HCT116 (cell line): ENCODE data around the gene HRC. TPM values are rescaled to one million over a fixed set of nuclear protein-coding genes. Genes with fewer than 3 reads are reported as not detected.

ENCODE experiments used
- CBX3 ChIP-seq: IDR thresholded peaks from 2 replicates; pipeline ENCODE4 v1.6.1; 2012; ENCODE audit warnings: low read depth
- EZH2phosphoT487 ChIP-seq: fragments of 200-600 bp; IDR thresholded peaks from 2 replicates; pipeline ENCODE4 v1.6.1; 2018; ENCODE audit warnings: antibody characterized with exemption, borderline replicate concordance
- RAD21 ChIP-seq: IDR thresholded peaks from 2 replicates; pipeline ENCODE4 v1.6.1; 2012; ENCODE audit warnings: low read depth, mild to moderate bottlenecking
- SIN3A ChIP-seq: IDR thresholded peaks from 2 replicates; pipeline ENCODE4 v1.6.1; 2012; ENCODE audit warnings: low read depth
- TCF7L2 ChIP-seq: IDR thresholded peaks from 2 replicates; pipeline ENCODE4 v1.7.0; 2011; ENCODE audit warnings: borderline replicate concordance, inconsistent platforms; ENCODE audit not compliant: insufficient read depth, insufficient read length; ENCODE audit errors: extremely low read depth
- YY1 ChIP-seq: IDR thresholded peaks from 2 replicates; pipeline ENCODE4 v1.6.1; 2011; ENCODE audit warnings: low read length, low read depth, moderate library complexity, mild to moderate bottlenecking; ENCODE audit not compliant: insufficient replicate concordance; ENCODE audit errors: extremely low read depth
- ZFX ChIP-seq: fragments of 450-650 bp; IDR thresholded peaks from 2 replicates; pipeline ENCODE4 v1.6.1; 2017
- total RNA-seq: library from RNA; stranded (reverse); gene quantifications from one replicate; pipeline ENCODE4 v1.2.1, GENCODE V29; 2021; ENCODE audit not compliant: unreplicated experiment
- TF ChIP-seq, protein P1 (sequence below): IDR thresholded peaks from 2 replicates; pipeline ENCODE4 v1.6.1; 2012; ENCODE audit warnings: low read depth
- TF ChIP-seq, protein P2 (sequence below), 3 experiments: fragments of 200-600 bp in 1 of 3; sonication (generic) in 1 of 3; IDR thresholded peaks in 2 of 3; conservative IDR thresholded peaks in 1 of 3; 2 replicates each; pipeline ENCODE4 v1.5.1; 2012 to 2017; ENCODE audit warnings: low read depth in 2 of 3, low read length in 2 of 3, antibody characterized with exemption in 1 of 3, borderline replicate concordance in 1 of 3, control low read depth in 1 of 3, mild to moderate bottlenecking in 1 of 3, mixed read lengths in 1 of 3, mixed run types in 1 of 3, moderate library complexity in 1 of 3; ENCODE audit not compliant: insufficient read depth in 1 of 3
- TF ChIP-seq, protein P3 (sequence below): IDR thresholded peaks from 2 replicates; pipeline ENCODE4 v1.6.1; 2012

HRC gene
- total RNA-seq, 1 experiment from 2014 or later, result not detected

DNA sequence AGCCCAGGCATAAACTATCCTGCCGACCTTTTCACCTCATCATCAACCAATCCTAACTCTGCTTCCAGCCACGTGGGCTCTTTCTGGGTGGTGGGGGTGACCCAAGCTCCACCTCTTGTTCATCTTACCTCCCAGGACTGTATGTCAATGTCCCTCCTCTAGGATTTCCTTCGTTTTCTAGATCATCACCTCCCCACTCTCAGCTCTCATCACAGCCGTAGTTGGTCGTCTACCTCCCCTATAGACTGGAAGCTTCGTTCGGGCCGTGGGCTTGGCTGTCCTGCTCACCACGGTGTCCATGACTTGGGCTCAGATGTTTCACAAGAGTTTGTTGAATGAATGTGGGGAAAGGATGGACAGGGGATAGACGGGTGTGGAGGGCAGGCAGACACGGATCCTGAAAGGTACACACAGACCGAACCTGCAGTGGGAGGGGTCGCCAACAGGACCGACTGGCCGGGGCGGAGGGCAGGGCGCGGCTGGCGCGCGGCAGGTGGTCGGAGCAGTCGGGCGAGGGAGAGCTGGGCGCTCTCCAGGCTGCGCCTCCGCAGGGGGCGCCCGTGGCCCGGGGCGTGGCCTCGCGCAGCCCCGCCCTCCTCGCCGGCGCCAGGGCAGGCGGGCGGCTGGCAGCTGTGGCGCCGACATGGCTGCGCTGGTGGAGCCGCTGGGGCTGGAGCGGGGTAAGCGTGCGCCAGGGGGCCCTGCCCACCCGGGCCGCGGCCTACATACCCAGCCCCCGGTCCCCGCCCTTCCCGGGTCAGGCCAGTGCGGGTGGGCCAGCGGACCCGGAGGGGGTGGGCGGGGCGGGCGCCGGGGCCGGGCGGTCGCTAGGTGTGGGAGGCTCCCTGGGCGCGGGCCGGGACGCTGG is 41.2 kb downstream of the HRC start, which contains the start of gene LIN7B (continued):
- TF ChIP-seq, protein P1, sequence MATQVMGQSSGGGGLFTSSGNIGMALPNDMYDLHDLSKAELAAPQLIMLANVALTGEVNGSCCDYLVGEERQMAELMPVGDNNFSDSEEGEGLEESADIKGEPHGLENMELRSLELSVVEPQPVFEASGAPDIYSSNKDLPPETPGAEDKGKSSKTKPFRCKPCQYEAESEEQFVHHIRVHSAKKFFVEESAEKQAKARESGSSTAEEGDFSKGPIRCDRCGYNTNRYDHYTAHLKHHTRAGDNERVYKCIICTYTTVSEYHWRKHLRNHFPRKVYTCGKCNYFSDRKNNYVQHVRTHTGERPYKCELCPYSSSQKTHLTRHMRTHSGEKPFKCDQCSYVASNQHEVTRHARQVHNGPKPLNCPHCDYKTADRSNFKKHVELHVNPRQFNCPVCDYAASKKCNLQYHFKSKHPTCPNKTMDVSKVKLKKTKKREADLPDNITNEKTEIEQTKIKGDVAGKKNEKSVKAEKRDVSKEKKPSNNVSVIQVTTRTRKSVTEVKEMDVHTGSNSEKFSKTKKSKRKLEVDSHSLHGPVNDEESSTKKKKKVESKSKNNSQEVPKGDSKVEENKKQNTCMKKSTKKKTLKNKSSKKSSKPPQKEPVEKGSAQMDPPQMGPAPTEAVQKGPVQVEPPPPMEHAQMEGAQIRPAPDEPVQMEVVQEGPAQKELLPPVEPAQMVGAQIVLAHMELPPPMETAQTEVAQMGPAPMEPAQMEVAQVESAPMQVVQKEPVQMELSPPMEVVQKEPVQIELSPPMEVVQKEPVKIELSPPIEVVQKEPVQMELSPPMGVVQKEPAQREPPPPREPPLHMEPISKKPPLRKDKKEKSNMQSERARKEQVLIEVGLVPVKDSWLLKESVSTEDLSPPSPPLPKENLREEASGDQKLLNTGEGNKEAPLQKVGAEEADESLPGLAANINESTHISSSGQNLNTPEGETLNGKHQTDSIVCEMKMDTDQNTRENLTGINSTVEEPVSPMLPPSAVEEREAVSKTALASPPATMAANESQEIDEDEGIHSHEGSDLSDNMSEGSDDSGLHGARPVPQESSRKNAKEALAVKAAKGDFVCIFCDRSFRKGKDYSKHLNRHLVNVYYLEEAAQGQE, result no peak
- no peak for TF ChIP-seq EZH2phosphoT487
- TF ChIP-seq TCF7L2, result no peak
- TF ChIP-seq CBX3, result no peak
- TF ChIP-seq, protein P2, sequence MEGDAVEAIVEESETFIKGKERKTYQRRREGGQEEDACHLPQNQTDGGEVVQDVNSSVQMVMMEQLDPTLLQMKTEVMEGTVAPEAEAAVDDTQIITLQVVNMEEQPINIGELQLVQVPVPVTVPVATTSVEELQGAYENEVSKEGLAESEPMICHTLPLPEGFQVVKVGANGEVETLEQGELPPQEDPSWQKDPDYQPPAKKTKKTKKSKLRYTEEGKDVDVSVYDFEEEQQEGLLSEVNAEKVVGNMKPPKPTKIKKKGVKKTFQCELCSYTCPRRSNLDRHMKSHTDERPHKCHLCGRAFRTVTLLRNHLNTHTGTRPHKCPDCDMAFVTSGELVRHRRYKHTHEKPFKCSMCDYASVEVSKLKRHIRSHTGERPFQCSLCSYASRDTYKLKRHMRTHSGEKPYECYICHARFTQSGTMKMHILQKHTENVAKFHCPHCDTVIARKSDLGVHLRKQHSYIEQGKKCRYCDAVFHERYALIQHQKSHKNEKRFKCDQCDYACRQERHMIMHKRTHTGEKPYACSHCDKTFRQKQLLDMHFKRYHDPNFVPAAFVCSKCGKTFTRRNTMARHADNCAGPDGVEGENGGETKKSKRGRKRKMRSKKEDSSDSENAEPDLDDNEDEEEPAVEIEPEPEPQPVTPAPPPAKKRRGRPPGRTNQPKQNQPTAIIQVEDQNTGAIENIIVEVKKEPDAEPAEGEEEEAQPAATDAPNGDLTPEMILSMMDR (IDR thresholded peaks at IDR 0.05 in 2 of 3, conservative IDR thresholded peaks at IDR 0.05 in 1 of 3; ENCODE audit: borderline replicate concordance in 1 of 3, insufficient read depth in 1 of 3, low read depth in 2 of 3, low read length in 2 of 3), result no peak; a peak in 1 of 6 replicates
- no peak; the same call in 1 of the 2 replicates for TF ChIP-seq SIN3A
- peak; percentile 61 for TF ChIP-seq YY1
- no peak for TF ChIP-seq ZFX
- TF ChIP-seq, protein P3, sequence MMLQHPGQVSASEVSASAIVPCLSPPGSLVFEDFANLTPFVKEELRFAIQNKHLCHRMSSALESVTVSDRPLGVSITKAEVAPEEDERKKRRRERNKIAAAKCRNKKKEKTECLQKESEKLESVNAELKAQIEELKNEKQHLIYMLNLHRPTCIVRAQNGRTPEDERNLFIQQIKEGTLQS, result no peak
- TF ChIP-seq RAD21, result no peak
